GM12878 (cell line): ENCODE measurements around the gene CCDC110.

Experiments used
- BCL11A ChIP-seq: IDR thresholded peaks from 2 replicates; pipeline ENCODE4 v1.6.1; 2011; ENCODE audit warnings: low read depth, low read length
- BHLHE40 ChIP-seq, 2 experiments: fragments of 450-650 bp in 1 of 2; IDR thresholded peaks; 2 replicates each; pipeline ENCODE4 v1.6.1; 2011 to 2017; ENCODE audit warnings: low read depth in 2 of 2, borderline replicate concordance in 1 of 2, improper control_type of control experiment in 1 of 2, low read length in 1 of 2, mild to moderate bottlenecking in 1 of 2
- CBX3 ChIP-seq: fragments of 200-600 bp; sonication (generic); IDR thresholded peaks from 2 replicates; pipeline ENCODE4 v1.6.1; 2016; ENCODE audit warnings: low read depth, borderline replicate concordance
- CEBPB ChIP-seq, 2 experiments: fragments of 150-350 bp in 1 of 2; IDR thresholded peaks; 2 replicates each; pipeline ENCODE4 v1.6.1; 2012 to 2014; ENCODE audit warnings: low read depth in 2 of 2, low read length in 2 of 2, borderline replicate concordance in 1 of 2, inconsistent platforms in 1 of 2
- CTCF ChIP-seq, 3 experiments: IDR thresholded peaks in 2 of 3; conservative IDR thresholded peaks in 1 of 3; 2 replicates each; pipeline ENCODE4 v1.5.1; 2011; ENCODE audit warnings: low read depth in 3 of 3, low read length in 3 of 3, mild to moderate bottlenecking in 3 of 3, control low read depth in 2 of 3, moderate library complexity in 2 of 3, inconsistent platforms in 1 of 3, mixed read lengths in 1 of 3; ENCODE audit not compliant: control insufficient read depth in 2 of 3, insufficient read depth in 1 of 3; ENCODE audit errors: extremely low read depth in 1 of 3
- EGR1 ChIP-seq, 2 experiments: IDR thresholded peaks; 1 replicate in 1 of 2; 2 replicates in 1 of 2; pipeline ENCODE4 v1.6.1; 2011 to 2012; ENCODE audit warnings: low read depth in 2 of 2, low read length in 2 of 2, borderline replicate concordance in 1 of 2, mild to moderate bottlenecking in 1 of 2, moderate library complexity in 1 of 2
- FOXK2 ChIP-seq: fragments of 450-650 bp; IDR thresholded peaks from 2 replicates; pipeline ENCODE4 v1.6.1; 2017; ENCODE audit warnings: mild to moderate bottlenecking, moderate library complexity
- MYC ChIP-seq: IDR thresholded peaks from 2 replicates; pipeline ENCODE4 v1.6.1; 2011; ENCODE audit warnings: mild to moderate bottlenecking, low read length, moderate library complexity, inconsistent platforms; ENCODE audit not compliant: insufficient read depth, insufficient replicate concordance, insufficient read length, severe bottlenecking
- POLR2A ChIP-seq: IDR thresholded peaks from 2 replicates; pipeline ENCODE4 v1.6.1; 2011; ENCODE audit warnings: low read depth, mild to moderate bottlenecking, low read length
- POLR2AphosphoS5 ChIP-seq: IDR thresholded peaks from 2 replicates; pipeline ENCODE4 v1.6.1; 2011; ENCODE audit warnings: mild to moderate bottlenecking, low read length, inconsistent platforms
- RAD21 ChIP-seq: IDR thresholded peaks from 2 replicates; pipeline ENCODE4 v1.6.1; 2011; ENCODE audit warnings: mild to moderate bottlenecking, low read depth, low read length, moderate library complexity; ENCODE audit not compliant: insufficient read depth
- RFX5 ChIP-seq: IDR thresholded peaks from 2 replicates; pipeline ENCODE4 v1.6.1; 2011; ENCODE audit warnings: low read depth, low read length, improper control_type of control experiment
- SMAD5 ChIP-seq: IDR thresholded peaks from 2 replicates; pipeline ENCODE4 v1.6.1; 2016; ENCODE audit warnings: antibody characterized with exemption, low read depth
- ZNF274 ChIP-seq: IDR thresholded peaks from one replicate; pipeline ENCODE4 v1.8.0; 2011; ENCODE audit not compliant: insufficient read length, insufficient read depth

- TF ChIP-seq CTCF (IDR thresholded peaks at IDR 0.05 in 2 of 3, conservative IDR thresholded peaks at IDR 0.05 in 1 of 3; ENCODE audit: control insufficient read depth in 2 of 3, extremely low read depth in 1 of 3, insufficient read depth in 1 of 3, low read depth in 3 of 3, low read length in 3 of 3) (no peak), RFX5 (no peak), CEBPB (IDR thresholded peaks at IDR 0.05; ENCODE audit: borderline replicate concordance in 1 of 2, low read depth in 2 of 2, low read length in 2 of 2) (no peak), BCL11A (no peak), ZNF274 (no peak), EGR1 (IDR thresholded peaks at IDR 0.05; ENCODE audit: borderline replicate concordance in 1 of 2, low read depth in 2 of 2, low read length in 2 of 2) (no peak), POLR2A (no peak), CBX3 (no peak), FOXK2 (no peak), MYC (no peak), RAD21 (no peak), SMAD5 (no peak), POLR2AphosphoS5 (no peak), BHLHE40 (IDR thresholded peaks at IDR 0.05; ENCODE audit: borderline replicate concordance in 1 of 2, low read depth in 2 of 2, low read length in 1 of 2) (no peak)
Observed at GRCh38 chr4:185467991-185468390, 3.5 kb downstream of the CCDC110 start.
